ENCODE data around the gene RAMP2.

DNA sequence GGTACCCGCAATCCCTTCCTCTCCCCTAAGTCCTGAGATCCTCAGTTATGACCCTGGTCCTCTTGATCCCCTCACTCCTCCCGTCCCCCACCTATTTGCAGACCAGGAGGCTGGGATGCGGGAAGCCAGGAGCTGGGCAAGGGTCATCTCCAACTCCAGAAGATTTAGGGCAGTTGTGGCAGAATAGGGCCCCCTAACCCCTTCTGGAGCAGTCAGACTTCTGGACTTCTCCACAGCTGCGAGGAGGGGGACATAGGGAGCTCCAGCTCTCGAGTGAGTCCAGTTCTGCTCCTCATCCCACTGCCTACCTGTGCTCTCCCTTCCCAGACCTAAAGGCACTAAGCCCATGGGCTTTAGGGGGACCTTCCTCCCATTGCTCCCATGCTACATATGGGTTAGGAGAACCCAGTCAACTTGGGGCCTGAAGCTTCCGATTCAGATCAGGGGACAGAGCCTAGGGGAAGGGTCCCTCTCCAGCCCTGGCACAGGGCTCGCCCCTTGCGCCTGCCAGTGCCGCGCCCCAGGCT is 20.7 kb downstream of the RAMP2 start:
- TF ChIP-seq, protein P1, sequence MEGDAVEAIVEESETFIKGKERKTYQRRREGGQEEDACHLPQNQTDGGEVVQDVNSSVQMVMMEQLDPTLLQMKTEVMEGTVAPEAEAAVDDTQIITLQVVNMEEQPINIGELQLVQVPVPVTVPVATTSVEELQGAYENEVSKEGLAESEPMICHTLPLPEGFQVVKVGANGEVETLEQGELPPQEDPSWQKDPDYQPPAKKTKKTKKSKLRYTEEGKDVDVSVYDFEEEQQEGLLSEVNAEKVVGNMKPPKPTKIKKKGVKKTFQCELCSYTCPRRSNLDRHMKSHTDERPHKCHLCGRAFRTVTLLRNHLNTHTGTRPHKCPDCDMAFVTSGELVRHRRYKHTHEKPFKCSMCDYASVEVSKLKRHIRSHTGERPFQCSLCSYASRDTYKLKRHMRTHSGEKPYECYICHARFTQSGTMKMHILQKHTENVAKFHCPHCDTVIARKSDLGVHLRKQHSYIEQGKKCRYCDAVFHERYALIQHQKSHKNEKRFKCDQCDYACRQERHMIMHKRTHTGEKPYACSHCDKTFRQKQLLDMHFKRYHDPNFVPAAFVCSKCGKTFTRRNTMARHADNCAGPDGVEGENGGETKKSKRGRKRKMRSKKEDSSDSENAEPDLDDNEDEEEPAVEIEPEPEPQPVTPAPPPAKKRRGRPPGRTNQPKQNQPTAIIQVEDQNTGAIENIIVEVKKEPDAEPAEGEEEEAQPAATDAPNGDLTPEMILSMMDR (conservative IDR thresholded peaks at IDR 0.05; ENCODE audit: low read depth, low read length) = no peak
- TF ChIP-seq EZH2 (IDR thresholded peaks at IDR 0.05; ENCODE audit: borderline replicate concordance, low read depth, low read length, poor library complexity, severe bottlenecking) = no peak

Data from A673 (cell line).